Stimulated activated CD4-positive, alpha-beta T cell treated with anti-CD3 and anti-CD28 coated beads, Interleukin-15, amount 100 ng/mL, for 24 hours (primary cell): ENCODE results near the gene OTUD7B.
A peak's percentile ranks its signal among the peaks of the same experiment; 100 is the strongest.
"Not testable (repeated sequence)": the region's sequence is repeated elsewhere in the genome, so short reads cannot be mapped to it uniquely, and the experiment has no call there.

Source experiments
- DNase-seq: peaks from one replicate; pipeline ENCODE4 v3.0.0-alpha.2; 2020

Gene OTUD7B

GRCh38 chr1:150002217-150002616 lies 8.3 kb downstream of the OTUD7B start:
- DNase-seq, result no peak

- no peak for DNase-seq
These were observed 9.1 kb downstream of the OTUD7B start for GRCh38 chr1:150001415-150001814.

GRCh38 chr1:149997585-149998262 lies 12.8 kb downstream of the OTUD7B start:
- DNase-seq, result peak; percentile 25

- peak; percentile 27 for DNase-seq
These were observed 14.6 kb downstream of the OTUD7B start for GRCh38 chr1:149995927-149996326.

- no peak for DNase-seq
These were observed 16.8 kb downstream of the OTUD7B start for GRCh38 chr1:149993764-149994163.

GRCh38 chr1:149993181-149993580 lies 17.3 kb downstream of the OTUD7B start:
- DNase-seq, result no peak

- DNase-seq, result no peak
These were observed 23.3 kb downstream of the OTUD7B start for GRCh38 chr1:149987297-149987595.

GRCh38 chr1:149986486-149987296 lies 23.8 kb downstream of the OTUD7B start:
- DNase-seq, result no peak

- no peak for DNase-seq
These were observed 30.5 kb downstream of the OTUD7B start for GRCh38 chr1:149979972-149980540.

- no peak for DNase-seq
These were observed 31.1 kb downstream of the OTUD7B start for GRCh38 chr1:149979245-149979971.

- no peak for DNase-seq
These were observed 31.9 kb downstream of the OTUD7B start for GRCh38 chr1:149978547-149979023.

GRCh38 chr1:149977345-149977744 lies 33.2 kb downstream of the OTUD7B start:
- no peak for DNase-seq

GRCh38 chr1:149972547-149972946 lies 38.0 kb downstream of the OTUD7B start:
- no peak for DNase-seq

- no peak for DNase-seq
These were observed 42.9 kb downstream of the OTUD7B start for GRCh38 chr1:149967646-149968045.

GRCh38 chr1:149967041-149967440 lies 43.5 kb downstream of the OTUD7B start:
- no peak for DNase-seq

- DNase-seq, result no peak
These were observed 44.1 kb downstream of the OTUD7B start for GRCh38 chr1:149966405-149966804.

GRCh38 chr1:149965440-149965839 lies 45.1 kb downstream of the OTUD7B start:
- no peak for DNase-seq

- no peak for DNase-seq
These were observed 47.2 kb downstream of the OTUD7B start for GRCh38 chr1:149963358-149963757.

- DNase-seq, result no peak
These were observed 47.8 kb downstream of the OTUD7B start for GRCh38 chr1:149962736-149963135.

GRCh38 chr1:149962039-149962647 lies 48.4 kb downstream of the OTUD7B start:
- peak; percentile 48 for DNase-seq

GRCh38 chr1:149957548-149957947 lies 53.0 kb downstream of the OTUD7B start:
- not testable (repeated sequence) for DNase-seq

- no peak for DNase-seq
These were observed 60.6 kb downstream of the OTUD7B start for GRCh38 chr1:149949911-149950310.

GRCh38 chr1:149945206-149945605 lies 65.3 kb downstream of the OTUD7B start:
- no peak for DNase-seq
